ENCODE results near the gene TFB2M.
"Not testable (repeated sequence)": the region's sequence is repeated elsewhere in the genome, so short reads cannot be mapped to it uniquely, and the experiment has no call there.

The TFB2M gene, protein sequence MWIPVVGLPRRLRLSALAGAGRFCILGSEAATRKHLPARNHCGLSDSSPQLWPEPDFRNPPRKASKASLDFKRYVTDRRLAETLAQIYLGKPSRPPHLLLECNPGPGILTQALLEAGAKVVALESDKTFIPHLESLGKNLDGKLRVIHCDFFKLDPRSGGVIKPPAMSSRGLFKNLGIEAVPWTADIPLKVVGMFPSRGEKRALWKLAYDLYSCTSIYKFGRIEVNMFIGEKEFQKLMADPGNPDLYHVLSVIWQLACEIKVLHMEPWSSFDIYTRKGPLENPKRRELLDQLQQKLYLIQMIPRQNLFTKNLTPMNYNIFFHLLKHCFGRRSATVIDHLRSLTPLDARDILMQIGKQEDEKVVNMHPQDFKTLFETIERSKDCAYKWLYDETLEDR

DNA sequence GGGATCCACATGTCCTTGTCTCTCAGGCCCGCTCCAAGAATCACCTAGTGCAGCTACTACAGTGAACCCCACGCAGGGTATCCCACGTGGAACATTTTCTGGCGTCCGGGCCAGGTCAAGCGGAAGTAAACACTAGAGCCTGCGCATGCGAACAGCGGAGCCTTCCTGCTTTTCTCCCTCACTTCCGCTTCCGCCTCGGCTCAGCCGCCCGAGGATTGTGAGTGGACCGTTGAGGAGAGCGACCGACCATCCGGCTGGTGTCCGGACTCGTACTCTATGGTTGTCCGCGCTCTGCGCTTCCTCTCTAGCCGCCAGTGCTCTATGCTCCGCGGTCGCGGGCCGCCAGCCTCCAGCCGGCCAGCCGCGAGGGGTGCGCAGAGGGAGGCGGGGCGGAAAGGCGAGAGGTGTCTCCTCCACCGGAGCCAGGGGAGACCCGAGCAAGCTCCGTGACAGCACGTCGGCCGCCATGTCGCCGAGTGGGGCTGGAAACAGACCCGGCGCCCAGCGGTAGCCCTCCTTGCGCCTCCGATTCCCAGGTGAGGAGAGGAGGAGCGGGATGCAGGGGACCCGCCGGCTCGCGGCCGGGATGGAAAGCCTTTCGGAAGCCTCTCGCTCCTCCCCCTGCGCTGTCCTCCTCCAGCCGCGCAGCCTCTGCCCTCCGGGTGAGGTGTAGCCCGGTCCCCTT lies at the start of gene TFB2M, which contains the start of gene CNST:
Gene TFB2M, minus strand, starts transcription at position 134 of the 685 bp plus-strand sequence. Its CDS starts 123 bp downstream, at position 11.
Gene CNST, plus strand, starts transcription at position 329 of the 685 bp plus-strand sequence. CDS start 25,107 bp downstream, outside the sequence.
- DNase-seq (ENCODE audit: low read depth in 2 of 2, low spot score in 1 of 2) = peak; percentile 79 to 91

DNA sequence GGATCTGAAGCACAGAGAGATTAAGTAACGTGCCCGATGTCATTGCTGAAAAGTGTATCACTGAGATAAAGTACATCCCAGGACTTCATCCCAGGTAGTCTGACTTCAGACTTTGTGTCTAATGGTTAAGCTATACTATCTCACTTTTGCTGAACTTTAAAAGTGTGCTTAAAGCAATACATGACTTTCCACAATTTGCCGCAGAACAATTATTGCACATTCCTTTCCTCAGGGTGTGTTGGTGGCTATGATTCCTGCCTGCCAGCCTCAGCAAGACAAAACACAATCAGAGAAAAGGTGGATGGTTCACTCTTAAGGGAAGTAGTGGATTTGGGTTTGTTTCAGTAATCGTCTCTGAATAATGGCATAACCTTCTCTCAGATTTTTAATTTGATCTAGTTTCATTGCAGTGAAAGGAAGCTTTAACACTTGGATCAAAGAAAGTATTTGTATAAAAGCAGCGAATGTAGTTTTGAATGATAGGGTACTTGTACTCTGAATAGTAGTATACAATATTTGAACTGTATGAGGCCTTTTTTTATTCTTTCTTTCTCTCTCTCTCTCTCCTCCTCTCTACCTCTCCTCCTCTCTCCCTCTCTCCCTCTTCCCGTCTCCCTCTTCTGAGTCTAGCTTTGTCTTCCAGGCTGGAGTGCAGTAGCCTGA lies 47.2 kb upstream of the TFB2M start:
- no peak for DNase-seq (ENCODE audit: low read depth in 2 of 2, low spot score in 1 of 2)

DNA sequence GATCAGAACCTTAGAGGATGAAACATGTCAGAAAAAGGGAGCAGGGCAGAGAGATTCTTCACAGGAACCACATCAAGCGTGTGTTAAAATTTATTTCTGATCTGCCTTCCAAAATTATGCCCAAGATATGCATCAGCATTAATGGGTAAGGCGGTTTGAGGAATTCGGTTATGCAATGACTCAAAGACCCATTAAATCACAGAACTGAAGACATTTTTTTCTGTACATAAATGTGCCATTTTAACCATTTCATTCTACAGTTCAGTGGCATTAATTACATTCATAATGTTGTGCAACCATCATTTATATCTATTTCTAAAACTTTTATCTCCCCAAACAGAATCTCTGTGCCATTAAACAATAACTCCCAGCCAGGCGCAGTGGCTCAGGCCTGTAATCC lies 43.6 kb upstream of the TFB2M start:
- DNase-seq (ENCODE audit: low read depth in 2 of 2, low spot score in 1 of 2) = no peak

DNA sequence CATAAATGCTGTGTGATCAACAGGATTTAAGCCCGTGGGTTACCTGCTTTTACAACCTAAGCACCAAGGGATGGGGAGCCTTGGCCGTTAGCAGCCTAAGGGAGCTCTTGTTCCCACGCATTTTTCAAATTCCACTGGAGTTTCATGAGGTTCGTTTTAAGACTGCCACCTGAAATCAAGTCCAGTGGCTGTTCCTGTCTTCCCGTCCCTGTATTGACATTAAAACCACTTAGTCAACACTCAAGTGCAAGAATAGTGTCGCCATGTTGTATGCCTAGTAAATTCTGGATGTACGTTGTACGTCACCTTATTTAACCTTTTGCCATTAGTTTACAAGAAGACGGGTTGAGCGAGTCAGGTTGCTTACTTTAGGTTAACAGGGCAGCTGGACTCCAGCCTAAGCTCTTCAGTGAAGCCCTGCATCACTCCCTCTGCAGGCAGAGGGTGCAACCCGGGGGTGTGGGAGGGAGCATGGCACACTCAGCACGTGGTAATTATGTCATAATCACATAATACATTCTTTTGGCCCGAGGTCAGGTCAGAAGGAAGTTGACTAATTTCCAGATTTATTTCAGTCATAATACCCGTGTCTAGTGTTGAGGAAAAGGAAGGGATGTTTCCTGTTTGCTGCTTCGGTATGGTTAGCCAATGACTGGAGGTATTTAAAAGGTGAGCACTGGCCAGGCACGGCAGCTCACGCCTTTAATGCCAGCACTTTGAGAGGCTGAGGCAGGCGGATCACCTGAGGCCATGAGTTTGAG lies 42.7 kb upstream of the TFB2M start:
- no peak for DNase-seq (ENCODE audit: low read depth in 2 of 2, low spot score in 1 of 2)

DNA sequence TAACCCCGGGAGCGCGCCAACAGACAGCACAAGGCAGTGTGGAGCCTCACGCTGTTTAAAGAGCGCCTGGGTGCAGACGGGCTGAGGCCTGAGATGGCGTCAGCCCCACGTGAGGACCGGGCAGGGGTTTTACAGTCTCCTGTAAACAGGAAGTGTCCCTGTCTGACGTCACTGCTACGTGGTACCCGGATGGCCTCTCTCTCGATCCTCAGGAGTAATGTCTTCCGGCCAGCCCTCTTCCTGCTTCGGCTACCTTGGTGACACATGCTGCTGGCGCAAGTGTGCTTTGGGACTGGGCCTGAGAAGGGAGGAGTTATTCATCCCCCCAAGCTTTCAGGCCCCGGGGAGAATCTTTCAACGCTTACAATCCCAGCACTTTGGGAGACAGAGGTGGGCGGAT lies 41.4 kb upstream of the TFB2M start:
- DNase-seq (ENCODE audit: low read depth in 2 of 2, low spot score in 1 of 2) = no peak

DNA sequence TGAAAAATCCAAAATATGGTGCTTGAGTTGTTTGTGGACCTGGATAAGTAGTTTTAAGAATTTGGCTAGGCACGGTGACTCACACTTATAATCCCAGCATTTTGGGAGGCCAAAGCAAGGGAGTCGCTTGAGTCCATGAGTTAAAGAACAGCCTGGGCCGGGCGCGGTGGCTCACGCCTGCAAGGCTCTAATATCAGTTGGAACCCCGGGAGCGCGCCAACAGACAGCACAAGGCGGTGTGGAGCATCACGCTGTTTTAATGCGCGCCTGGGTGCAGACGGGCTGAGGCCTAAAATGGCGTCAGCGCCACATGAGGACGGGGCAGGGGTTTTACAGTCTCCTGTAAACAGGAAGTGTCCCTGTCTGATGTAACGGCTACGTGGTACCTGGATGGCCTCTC lies 39.2 kb upstream of the TFB2M start:
- not testable (repeated sequence) for DNase-seq (ENCODE audit: low read depth in 2 of 2, low spot score in 1 of 2)

DNA sequence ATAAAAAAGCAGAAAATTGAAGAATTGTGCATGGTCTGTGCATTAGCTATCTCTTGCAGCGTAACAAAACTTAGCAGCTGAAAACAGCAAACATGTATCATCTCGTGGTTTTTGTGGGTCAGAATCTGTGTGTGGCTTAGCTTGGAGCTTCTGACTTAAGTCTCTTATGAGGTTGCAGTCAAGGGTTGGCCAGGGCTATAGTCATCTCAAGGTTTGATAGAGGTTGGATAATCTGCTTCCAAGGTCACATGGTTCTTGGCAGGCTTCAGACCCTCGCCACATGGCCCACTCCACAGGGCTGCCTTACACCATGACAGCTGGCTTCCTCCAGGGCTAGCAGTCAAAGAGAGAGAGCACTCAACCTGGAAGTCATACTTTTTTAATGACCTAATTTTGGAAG lies 36.1 kb upstream of the TFB2M start:
- no peak for DNase-seq (ENCODE audit: low read depth in 2 of 2, low spot score in 1 of 2)

DNA sequence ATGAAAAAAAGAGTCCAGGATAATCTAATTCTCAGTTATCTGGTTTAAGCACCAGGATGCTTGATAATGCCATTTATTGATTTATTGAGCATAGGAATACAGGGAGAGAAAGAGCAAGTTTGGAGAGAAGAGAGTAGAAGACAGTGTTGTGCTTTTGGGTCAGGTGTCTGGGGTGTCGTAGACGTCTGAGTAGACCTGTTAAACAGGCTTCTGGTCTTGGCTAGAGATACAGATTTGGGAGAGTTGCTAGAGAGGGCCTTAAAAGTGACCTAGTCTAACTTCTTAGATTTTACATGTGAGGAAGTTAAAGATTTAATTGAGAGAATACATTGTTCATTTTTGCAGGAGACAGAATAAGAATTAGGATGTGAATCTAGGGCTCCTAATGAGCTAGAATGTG lies 34.5 kb upstream of the TFB2M start:
- no peak for DNase-seq (ENCODE audit: low read depth in 2 of 2, low spot score in 1 of 2)

DNA sequence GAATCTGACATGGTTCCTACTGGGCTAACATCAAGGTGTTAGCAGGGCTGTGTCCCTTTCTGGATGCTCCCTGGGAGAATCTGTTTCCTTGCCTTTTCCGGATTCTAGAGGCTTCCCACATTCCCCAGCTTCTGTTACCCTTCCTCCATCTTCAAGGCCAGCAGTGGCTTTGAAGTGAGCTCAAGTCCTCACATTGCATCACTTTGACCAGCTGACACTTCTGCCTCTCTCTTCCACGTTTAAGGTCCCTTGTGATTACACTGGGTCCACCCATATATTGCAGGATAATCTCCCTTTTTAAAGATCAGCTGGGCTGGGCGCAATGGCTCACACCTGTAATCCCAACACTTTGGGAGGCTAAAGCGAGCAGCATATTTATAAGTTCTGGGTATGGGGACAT lies 33.3 kb upstream of the TFB2M start:
- DNase-seq (ENCODE audit: low read depth in 2 of 2, low spot score in 1 of 2) = no peak

DNA sequence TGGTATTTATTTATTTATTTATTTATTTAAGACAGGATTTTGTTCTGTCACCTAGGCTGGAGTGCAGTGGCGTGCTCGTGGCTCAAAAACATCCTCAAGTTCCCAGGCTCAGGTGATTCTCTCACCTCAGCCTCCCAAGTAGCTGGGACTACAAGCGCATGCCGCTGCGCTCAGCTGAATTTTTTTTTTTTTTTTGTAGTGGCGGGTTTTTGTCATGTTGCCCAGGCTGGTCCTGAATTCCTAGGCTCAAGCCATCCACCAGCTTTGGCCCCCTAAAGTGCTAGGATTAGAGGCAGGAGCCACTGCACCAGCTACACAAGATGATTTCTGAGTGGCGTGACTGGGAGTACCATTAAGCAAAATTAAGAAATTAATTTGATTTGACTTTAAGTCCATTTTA lies 31.9 kb upstream of the TFB2M start:
- DNase-seq (ENCODE audit: low read depth in 2 of 2, low spot score in 1 of 2) = no peak

DNA sequence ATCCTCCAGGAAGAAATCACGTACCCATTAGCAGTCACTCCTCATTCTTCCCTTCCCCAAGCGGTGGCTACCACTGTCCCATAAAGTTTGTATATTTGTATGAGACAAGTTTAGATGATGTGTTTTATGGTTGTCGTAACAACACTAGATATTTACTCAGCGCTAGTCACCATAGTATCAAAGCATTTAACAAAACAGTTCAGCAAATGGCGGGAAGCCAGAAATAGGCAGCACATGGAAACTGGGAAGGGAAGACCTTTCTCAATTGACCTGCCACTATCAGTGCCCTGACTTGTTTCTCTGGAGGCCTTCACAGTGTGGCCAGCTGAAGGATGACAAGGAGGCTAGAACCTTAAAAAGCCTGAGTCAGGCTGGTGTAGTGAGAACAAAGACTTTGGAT lies 31.3 kb upstream of the TFB2M start:
- DNase-seq (ENCODE audit: low read depth in 2 of 2, low spot score in 1 of 2) = no peak

DNA sequence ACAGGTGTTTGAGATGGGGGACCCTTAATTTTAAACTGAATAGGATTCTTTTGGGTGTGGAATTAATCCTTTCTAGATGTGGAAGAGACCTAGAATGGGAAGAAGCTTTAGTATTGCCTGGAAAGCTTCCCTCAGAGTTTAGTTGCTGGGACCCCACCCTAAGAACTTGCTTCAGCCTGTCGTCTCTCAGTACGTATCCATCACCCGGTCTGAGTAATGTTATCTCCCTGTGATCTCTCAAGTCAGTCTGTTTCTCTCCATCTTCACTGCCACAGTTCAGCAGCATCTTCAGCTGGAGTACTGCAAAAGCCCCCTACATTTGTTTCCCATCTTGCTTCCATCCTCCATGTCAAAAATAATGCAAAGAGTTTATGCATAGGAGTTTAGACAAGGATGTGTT lies 29.1 kb upstream of the TFB2M start:
- no peak for DNase-seq (ENCODE audit: low read depth in 2 of 2, low spot score in 1 of 2)

DNA sequence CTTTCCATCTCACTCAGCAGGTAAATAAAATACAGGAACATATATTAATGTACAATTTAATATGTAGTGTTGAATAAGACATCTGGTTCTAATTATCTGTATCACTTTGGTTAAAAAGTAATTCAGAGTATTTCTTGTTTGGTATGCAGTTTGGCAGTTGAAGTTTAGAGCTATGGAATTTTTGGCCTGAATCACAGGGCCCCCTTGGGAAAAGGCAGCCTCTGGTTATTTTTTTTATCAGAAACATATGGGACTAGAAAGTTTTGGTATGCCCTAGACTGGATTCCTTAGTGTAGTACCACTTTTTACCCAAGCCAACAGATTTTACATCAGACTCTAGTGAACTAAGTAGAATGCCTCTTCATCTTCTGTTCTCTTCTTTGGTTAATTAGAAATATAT lies 26.6 kb upstream of the TFB2M start:
- no peak for DNase-seq (ENCODE audit: low read depth in 2 of 2, low spot score in 1 of 2)

DNA sequence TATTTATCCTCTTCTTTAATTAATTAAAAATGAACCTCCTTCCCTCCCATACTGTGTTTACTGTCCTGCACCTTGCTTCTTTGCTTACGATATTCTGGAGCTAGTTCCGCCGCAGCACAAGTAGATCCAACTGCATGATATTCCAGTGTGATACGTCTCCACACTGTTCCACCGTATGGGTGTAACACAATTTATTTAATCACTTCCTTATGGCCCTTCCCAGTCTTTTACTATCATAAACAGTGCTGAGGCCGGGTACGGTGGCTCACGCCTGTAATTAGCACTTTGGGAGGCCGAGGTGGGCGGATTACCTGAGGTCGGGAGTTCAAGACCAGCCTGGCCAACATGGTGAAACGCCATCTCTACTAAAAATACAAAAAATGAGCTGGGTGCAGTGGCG lies 25.9 kb upstream of the TFB2M start:
- DNase-seq (ENCODE audit: low read depth in 2 of 2, low spot score in 1 of 2) = no peak

DNA sequence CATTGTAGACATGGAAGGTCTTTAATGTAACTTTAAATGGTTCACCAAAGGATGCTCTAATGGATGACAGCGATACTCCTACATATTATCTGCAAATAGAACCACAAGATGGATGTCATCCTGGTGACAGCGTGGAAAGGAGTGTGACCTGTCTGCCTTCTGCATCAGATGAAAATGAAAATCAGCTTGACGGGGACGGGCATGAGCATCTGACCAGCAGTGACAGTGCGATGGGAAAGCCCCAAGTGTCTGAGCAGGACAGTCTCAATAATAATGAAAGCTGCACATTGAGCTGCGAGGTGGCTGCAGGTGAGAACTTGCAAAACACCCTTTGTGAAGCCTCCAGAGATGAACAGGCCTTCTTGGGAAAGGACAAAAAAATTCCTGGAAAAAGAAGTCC lies 25.4 kb upstream of the TFB2M start:
- DNase-seq (ENCODE audit: low read depth in 2 of 2, low spot score in 1 of 2) = no peak

DNA sequence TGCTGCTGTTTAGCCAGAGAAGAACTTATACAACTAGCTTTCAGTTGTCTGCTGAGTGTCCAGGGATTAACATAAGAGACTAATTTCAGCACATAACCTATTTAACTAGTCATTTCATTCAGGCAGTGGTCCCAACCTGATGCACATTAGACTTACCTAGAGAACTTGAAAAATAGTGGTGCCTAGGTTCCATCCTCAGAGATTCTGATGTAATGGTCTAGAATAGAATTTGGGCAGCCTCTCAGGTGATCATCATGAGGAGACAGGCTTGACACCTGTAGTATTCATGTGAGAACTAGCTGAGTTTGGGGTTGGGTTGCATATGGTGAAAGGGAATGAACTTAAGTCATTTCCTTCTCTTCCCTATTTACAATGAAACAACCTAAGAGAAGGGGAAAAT lies 25.0 kb upstream of the TFB2M start:
- DNase-seq (ENCODE audit: low read depth in 2 of 2, low spot score in 1 of 2) = no peak

DNA sequence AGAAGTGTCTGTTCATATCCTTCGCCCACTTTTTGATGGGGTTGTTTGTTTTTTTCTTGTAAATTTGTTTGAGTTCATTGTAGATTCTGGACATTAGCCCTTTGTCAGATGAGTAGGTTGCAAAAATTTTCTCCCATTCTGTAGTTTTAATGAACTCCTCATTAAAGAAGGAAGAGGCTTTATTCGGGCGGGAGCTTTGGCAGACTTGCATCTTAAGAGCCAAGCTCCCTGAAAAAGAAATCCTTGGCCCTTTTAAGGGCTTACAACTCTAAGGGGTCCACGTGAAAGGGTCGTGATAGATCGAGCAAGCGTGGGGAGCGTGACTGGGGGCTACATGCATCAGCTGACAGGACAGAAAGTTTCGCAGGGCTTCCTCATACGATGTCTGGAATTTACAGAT lies 23.9 kb upstream of the TFB2M start:
- not testable (repeated sequence) for DNase-seq (ENCODE audit: low read depth in 2 of 2, low spot score in 1 of 2)

DNA sequence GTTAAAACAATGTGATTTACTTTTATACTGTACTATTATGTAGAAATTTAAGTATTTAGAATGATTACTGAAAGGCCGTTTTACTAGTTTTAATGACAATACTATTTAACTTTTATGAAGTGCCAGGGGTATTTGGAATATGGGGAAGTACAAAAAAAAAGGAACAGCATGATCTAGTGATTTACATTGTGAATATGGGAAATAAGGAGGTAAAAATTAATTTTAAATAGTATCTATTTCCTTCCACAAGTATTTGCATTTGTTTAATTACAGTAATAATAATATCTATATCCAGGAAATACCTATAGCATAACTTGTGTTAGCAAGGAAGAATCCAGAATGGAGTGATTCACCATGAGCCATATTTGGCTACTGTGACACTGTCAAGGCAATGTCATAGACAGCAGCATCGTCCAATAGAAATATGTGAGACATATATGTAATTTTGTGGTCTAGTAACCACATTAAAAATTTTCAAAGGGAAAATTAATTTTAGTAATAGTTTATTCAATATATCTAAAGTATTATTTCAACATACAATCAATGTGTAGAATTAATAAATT lies 22.2 kb upstream of the TFB2M start:
- no peak for DNase-seq (ENCODE audit: low read depth in 2 of 2, low spot score in 1 of 2)

DNA sequence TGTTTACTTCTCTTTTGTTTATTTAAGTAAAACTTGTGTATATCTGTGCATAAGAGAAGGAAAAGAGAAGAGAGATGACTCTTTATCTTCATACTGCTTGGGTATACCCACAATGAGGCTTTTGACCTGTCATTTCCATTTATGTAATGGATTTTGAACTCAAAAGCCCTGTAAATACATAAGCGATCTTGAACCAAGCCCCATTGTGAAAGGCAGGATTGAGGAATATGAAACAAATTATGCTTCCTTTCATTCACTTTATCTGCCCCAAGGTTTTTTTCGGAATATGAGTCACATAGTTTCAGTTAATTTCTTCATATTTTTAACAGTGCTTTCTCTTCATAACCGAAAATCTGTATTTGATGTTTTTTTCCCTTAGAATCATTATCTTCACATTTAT lies 21.5 kb upstream of the TFB2M start:
- no peak for DNase-seq (ENCODE audit: low read depth in 2 of 2, low spot score in 1 of 2)

DNA sequence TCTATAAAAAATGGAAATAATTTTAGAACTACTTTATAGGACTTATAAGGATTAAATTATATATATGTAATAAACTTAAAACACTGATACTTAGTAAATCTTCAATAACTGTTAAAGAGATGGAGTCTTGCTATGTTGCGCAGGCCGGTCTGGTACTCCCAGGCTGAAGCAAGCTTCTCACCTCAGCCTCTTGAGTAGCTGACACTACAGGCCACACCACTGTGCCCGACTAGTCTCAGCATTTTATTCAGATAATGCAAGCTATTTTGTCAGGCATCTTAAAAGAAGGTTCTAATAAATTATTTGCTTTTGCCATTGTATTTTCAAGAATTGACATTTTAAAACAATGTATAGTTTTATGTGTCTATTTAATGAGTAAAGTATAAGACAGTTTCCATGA lies 21.0 kb upstream of the TFB2M start:
- DNase-seq (ENCODE audit: low read depth in 2 of 2, low spot score in 1 of 2) = no peak
